ENCODE measurements around the gene SLC30A7.

Gene SLC30A7

GRCh38 chr1:100921110-100921706, 25.3 kb downstream of the SLC30A7 start:
- WGBS (ENCODE audit: insufficient coverage), result 29% methylated on average over 1 of the region's 3 CpGs
- no peaks in the 10 kb centered on the region for H3K27me3 ChIP-seq (replicated peaks in 2 of 5; ENCODE audit: control insufficient read depth in 4 of 5, insufficient read depth in 5 of 5, low read length in 4 of 5)
- peaks cover 0 to 3% (median 0%) of the 10 kb centered on the region in 5 experiments for H3K9me3 ChIP-seq (ENCODE audit: control extremely low read depth in 1 of 5, control insufficient read depth in 4 of 5, insufficient read depth in 2 of 5, low read depth in 1 of 5, low read length in 4 of 5)
- no peak overlapping the region for H3K27ac ChIP-seq (ENCODE audit: insufficient read depth in 1 of 2, low read depth in 1 of 2, low read length in 2 of 2, poor library complexity in 1 of 2, severe bottlenecking in 2 of 2)
- ChIA-PET POLR2A (no interaction called here), CTCF (interaction anchor here (0.6 to 4.7 kb wide), 13 partner anchors 17 to 445 kb away, joined by 3 to 20 read pairs (median 5); no protein-coding TSS in a partner anchor)
- H3K4me3 ChIP-seq (ENCODE audit: control insufficient read depth in 1 of 7, extremely low read depth in 1 of 7, insufficient read depth in 4 of 7, low read depth in 2 of 7, low read length in 6 of 7), result no peak overlapping the region
- no peaks in the 10 kb centered on the region for H3K4me1 ChIP-seq (ENCODE audit: control extremely low read depth in 1 of 4, control insufficient read depth in 4 of 4, insufficient read depth in 4 of 4, low read length in 3 of 4)
- peak; percentile 53 to 67 (median 58) for DNase-seq
- peaks cover 11 to 51% (median 22%) of the 10 kb centered on the region in 4 experiments for H3K36me3 ChIP-seq (ENCODE audit: control insufficient read depth in 4 of 4, insufficient read depth in 4 of 4, low read length in 3 of 4)

GRCh38 chr1:100924212-100924611, 28.3 kb downstream of the SLC30A7 start:
- Histone ChIP-seq H3K27ac (ENCODE audit: insufficient read depth in 1 of 2, low read depth in 1 of 2, low read length in 2 of 2, poor library complexity in 1 of 2, severe bottlenecking in 2 of 2) (no peak overlapping the region), H3K4me1 (ENCODE audit: control extremely low read depth in 1 of 4, control insufficient read depth in 4 of 4, insufficient read depth in 4 of 4, low read length in 3 of 4) (peaks cover 7 to 13% (median 8%) of the 10 kb centered on the region in 4 experiments)

GRCh38 chr1:100924991-100925390, 29.1 kb downstream of the SLC30A7 start:
- Histone ChIP-seq H3K36me3 (ENCODE audit: control insufficient read depth in 4 of 4, insufficient read depth in 4 of 4, low read length in 3 of 4) (peaks cover 8 to 36% (median 16%) of the 10 kb centered on the region in 4 experiments), H3K4me1 (ENCODE audit: control extremely low read depth in 1 of 4, control insufficient read depth in 4 of 4, insufficient read depth in 4 of 4, low read length in 3 of 4) (peaks cover 7 to 13% (median 8%) of the 10 kb centered on the region in 4 experiments), H3K27me3 (replicated peaks in 2 of 5; ENCODE audit: control insufficient read depth in 4 of 5, insufficient read depth in 5 of 5, low read length in 4 of 5) (no peaks in the 10 kb centered on the region), H3K9me3 (ENCODE audit: control extremely low read depth in 1 of 5, control insufficient read depth in 4 of 5, insufficient read depth in 2 of 5, low read depth in 1 of 5, low read length in 4 of 5) (peaks cover 0 to 3% (median 0%) of the 10 kb centered on the region in 5 experiments), H3K27ac (ENCODE audit: insufficient read depth in 1 of 2, low read depth in 1 of 2, low read length in 2 of 2, poor library complexity in 1 of 2, severe bottlenecking in 2 of 2) (no peak overlapping the region), H3K4me3 (ENCODE audit: control insufficient read depth in 1 of 7, extremely low read depth in 1 of 7, insufficient read depth in 4 of 7, low read depth in 2 of 7, low read length in 6 of 7) (no peak overlapping the region)
- WGBS (ENCODE audit: insufficient coverage), result 94% methylated on average over 2 of the region's 2 CpGs
- ChIA-PET CTCF (interaction anchor here (0.7 to 4.7 kb wide), 6 partner anchors 13 to 432 kb away, joined by 3 to 18 read pairs (median 4); no protein-coding TSS in a partner anchor), POLR2A (no interaction called here)
- DNase-seq, result no peak

More at GRCh38 chr1:100924212-100924611, 28.3 kb downstream of the SLC30A7 start:
- peaks cover 8 to 36% (median 16%) of the 10 kb centered on the region in 4 experiments for H3K36me3 ChIP-seq (ENCODE audit: control insufficient read depth in 4 of 4, insufficient read depth in 4 of 4, low read length in 3 of 4)
- peaks cover 0 to 3% (median 0%) of the 10 kb centered on the region in 5 experiments for H3K9me3 ChIP-seq (ENCODE audit: control extremely low read depth in 1 of 5, control insufficient read depth in 4 of 5, insufficient read depth in 2 of 5, low read depth in 1 of 5, low read length in 4 of 5)
- no peak for DNase-seq
- H3K4me3 ChIP-seq (ENCODE audit: control insufficient read depth in 1 of 7, extremely low read depth in 1 of 7, insufficient read depth in 4 of 7, low read depth in 2 of 7, low read length in 6 of 7), result no peak overlapping the region
- ChIA-PET POLR2A (no interaction called here), CTCF (interaction anchor here (0.9 to 4.7 kb wide), 9 partner anchors 203 to 434 kb away, joined by 3 to 18 read pairs (median 3); no protein-coding TSS in a partner anchor)
- no peaks in the 10 kb centered on the region for H3K27me3 ChIP-seq (replicated peaks in 2 of 5; ENCODE audit: control insufficient read depth in 4 of 5, insufficient read depth in 5 of 5, low read length in 4 of 5)

- no peak for DNase-seq
- ChIA-PET POLR2A (interaction anchor here (0.6 kb wide), 1 partner anchor 297 kb away, joined by 4 read pairs; no protein-coding TSS in a partner anchor), CTCF (interaction anchor here (1.2 to 2.6 kb wide), 5 partner anchors 12 to 364 kb away, joined by 3 to 7 read pairs (median 3); no protein-coding TSS in a partner anchor)
- 100% methylated on average over 1 of the region's 2 CpGs for WGBS (ENCODE audit: insufficient coverage)
- Histone ChIP-seq H3K4me1 (ENCODE audit: control extremely low read depth in 1 of 4, control insufficient read depth in 4 of 4, insufficient read depth in 4 of 4, low read length in 3 of 4) (peaks cover 7 to 16% (median 8%) of the 10 kb centered on the region in 4 experiments), H3K27ac (ENCODE audit: insufficient read depth in 1 of 2, low read depth in 1 of 2, low read length in 2 of 2, poor library complexity in 1 of 2, severe bottlenecking in 2 of 2) (no peak overlapping the region), H3K9me3 (ENCODE audit: control extremely low read depth in 1 of 5, control insufficient read depth in 4 of 5, insufficient read depth in 2 of 5, low read depth in 1 of 5, low read length in 4 of 5) (peaks cover 0 to 3% (median 0%) of the 10 kb centered on the region in 5 experiments), H3K4me3 (ENCODE audit: control insufficient read depth in 1 of 7, extremely low read depth in 1 of 7, insufficient read depth in 4 of 7, low read depth in 2 of 7, low read length in 6 of 7) (no peak overlapping the region), H3K27me3 (replicated peaks in 2 of 5; ENCODE audit: control insufficient read depth in 4 of 5, insufficient read depth in 5 of 5, low read length in 4 of 5) (no peaks in the 10 kb centered on the region), H3K36me3 (ENCODE audit: control insufficient read depth in 4 of 4, insufficient read depth in 4 of 4, low read length in 3 of 4) (peaks cover 8 to 36% (median 16%) of the 10 kb centered on the region in 4 experiments)
Measured at GRCh38 chr1:100926240-100926639, 30.4 kb downstream of the SLC30A7 start.

GRCh38 chr1:100927276-100927675, 31.4 kb downstream of the SLC30A7 start:
- no peaks in the 10 kb centered on the region for H3K27me3 ChIP-seq (replicated peaks in 2 of 5; ENCODE audit: control insufficient read depth in 4 of 5, insufficient read depth in 5 of 5, low read length in 4 of 5)
- H3K4me1 ChIP-seq (ENCODE audit: control extremely low read depth in 1 of 4, control insufficient read depth in 4 of 4, insufficient read depth in 4 of 4, low read length in 3 of 4), result peaks cover 7 to 16% (median 8%) of the 10 kb centered on the region in 4 experiments
- POLR2A ChIA-PET, result no interaction called here
- peak in 2 of 3 donors; percentile 31 to 40 for DNase-seq
- CTCF ChIA-PET, result interaction anchor here (1.0 to 2.7 kb wide), 4 partner anchors 11 to 362 kb away, joined by 3 to 14 read pairs (median 5); no protein-coding TSS in a partner anchor
- no peak overlapping the region for H3K27ac ChIP-seq (ENCODE audit: insufficient read depth in 1 of 2, low read depth in 1 of 2, low read length in 2 of 2, poor library complexity in 1 of 2, severe bottlenecking in 2 of 2)
- 50% methylated on average over 2 of the region's 2 CpGs for WGBS (ENCODE audit: insufficient coverage)
- peaks cover 0 to 3% (median 0%) of the 10 kb centered on the region in 5 experiments for H3K9me3 ChIP-seq (ENCODE audit: control extremely low read depth in 1 of 5, control insufficient read depth in 4 of 5, insufficient read depth in 2 of 5, low read depth in 1 of 5, low read length in 4 of 5)
- peaks cover 8 to 32% (median 16%) of the 10 kb centered on the region in 4 experiments for H3K36me3 ChIP-seq (ENCODE audit: control insufficient read depth in 4 of 4, insufficient read depth in 4 of 4, low read length in 3 of 4)
- no peak overlapping the region for H3K4me3 ChIP-seq (ENCODE audit: control insufficient read depth in 1 of 7, extremely low read depth in 1 of 7, insufficient read depth in 4 of 7, low read depth in 2 of 7, low read length in 6 of 7)

GRCh38 chr1:100928128-100928527, 32.2 kb downstream of the SLC30A7 start:
- 83% methylated on average over 1 of the region's 3 CpGs for WGBS (ENCODE audit: insufficient coverage)
- H3K9me3 ChIP-seq (ENCODE audit: control extremely low read depth in 1 of 5, control insufficient read depth in 4 of 5, insufficient read depth in 2 of 5, low read depth in 1 of 5, low read length in 4 of 5), result peaks cover 0 to 3% (median 0%) of the 10 kb centered on the region in 5 experiments
- peaks cover 8 to 28% (median 14%) of the 10 kb centered on the region in 4 experiments for H3K36me3 ChIP-seq (ENCODE audit: control insufficient read depth in 4 of 4, insufficient read depth in 4 of 4, low read length in 3 of 4)
- peaks cover 7 to 16% (median 8%) of the 10 kb centered on the region in 4 experiments for H3K4me1 ChIP-seq (ENCODE audit: control extremely low read depth in 1 of 4, control insufficient read depth in 4 of 4, insufficient read depth in 4 of 4, low read length in 3 of 4)
- H3K4me3 ChIP-seq (ENCODE audit: control insufficient read depth in 1 of 7, extremely low read depth in 1 of 7, insufficient read depth in 4 of 7, low read depth in 2 of 7, low read length in 6 of 7), result no peak overlapping the region
- ChIA-PET CTCF (interaction anchor here (0.6 to 2.7 kb wide), 4 partner anchors 10 to 361 kb away, joined by 3 to 14 read pairs (median 4); no protein-coding TSS in a partner anchor), POLR2A (no interaction called here)
- peak in 2 of 3 donors; percentile 14 to 28 for DNase-seq
- H3K27ac ChIP-seq (ENCODE audit: insufficient read depth in 1 of 2, low read depth in 1 of 2, low read length in 2 of 2, poor library complexity in 1 of 2, severe bottlenecking in 2 of 2), result no peak overlapping the region
- H3K27me3 ChIP-seq (replicated peaks in 2 of 5; ENCODE audit: control insufficient read depth in 4 of 5, insufficient read depth in 5 of 5, low read length in 4 of 5), result no peaks in the 10 kb centered on the region

GRCh38 chr1:100930494-100930893, 34.6 kb downstream of the SLC30A7 start:
- no peaks in the 10 kb centered on the region for H3K27me3 ChIP-seq (replicated peaks in 2 of 5; ENCODE audit: control insufficient read depth in 4 of 5, insufficient read depth in 5 of 5, low read length in 4 of 5)
- DNase-seq, result no peak
- POLR2A ChIA-PET, result no interaction called here
- H3K4me1 ChIP-seq (ENCODE audit: control extremely low read depth in 1 of 4, control insufficient read depth in 4 of 4, insufficient read depth in 4 of 4, low read length in 3 of 4), result peaks cover 7 to 16% (median 8%) of the 10 kb centered on the region in 4 experiments
- H3K36me3 ChIP-seq (ENCODE audit: control insufficient read depth in 4 of 4, insufficient read depth in 4 of 4, low read length in 3 of 4), result peaks cover 4 to 15% (median 9%) of the 10 kb centered on the region in 4 experiments
- peaks cover 0 to 3% (median 0%) of the 10 kb centered on the region in 5 experiments for H3K9me3 ChIP-seq (ENCODE audit: control extremely low read depth in 1 of 5, control insufficient read depth in 4 of 5, insufficient read depth in 2 of 5, low read depth in 1 of 5, low read length in 4 of 5)
- H3K4me3 ChIP-seq (ENCODE audit: control insufficient read depth in 1 of 7, extremely low read depth in 1 of 7, insufficient read depth in 4 of 7, low read depth in 2 of 7, low read length in 6 of 7), result no peak overlapping the region
- CTCF ChIA-PET, result interaction anchor here (0.7 kb wide), 1 partner anchor 358 kb away, joined by 3 read pairs; no protein-coding TSS in a partner anchor
- no peak overlapping the region for H3K27ac ChIP-seq (ENCODE audit: insufficient read depth in 1 of 2, low read depth in 1 of 2, low read length in 2 of 2, poor library complexity in 1 of 2, severe bottlenecking in 2 of 2)

All from common myeloid progenitor, CD34-positive (primary cell).